NCI-H2227 (cell line): ENCODE measurements around the gene VSTM4.

ENCODE experiments used
- DNase-seq: peaks from one replicate; lab custom pipeline; 2025; ENCODE audit not compliant: unreplicated experiment; lab: John Stamatoyannopoulos, UW

The VSTM4 gene

GRCh38 chr10:49093922-49094321, 21.4 kb downstream of the VSTM4 start:
- no peak for DNase-seq

- DNase-seq: no peak
Measured at GRCh38 chr10:49092477-49092876, 22.8 kb downstream of the VSTM4 start.

- DNase-seq: no peak
Measured at GRCh38 chr10:49091450-49092210, 23.7 kb downstream of the VSTM4 start.

DNA sequence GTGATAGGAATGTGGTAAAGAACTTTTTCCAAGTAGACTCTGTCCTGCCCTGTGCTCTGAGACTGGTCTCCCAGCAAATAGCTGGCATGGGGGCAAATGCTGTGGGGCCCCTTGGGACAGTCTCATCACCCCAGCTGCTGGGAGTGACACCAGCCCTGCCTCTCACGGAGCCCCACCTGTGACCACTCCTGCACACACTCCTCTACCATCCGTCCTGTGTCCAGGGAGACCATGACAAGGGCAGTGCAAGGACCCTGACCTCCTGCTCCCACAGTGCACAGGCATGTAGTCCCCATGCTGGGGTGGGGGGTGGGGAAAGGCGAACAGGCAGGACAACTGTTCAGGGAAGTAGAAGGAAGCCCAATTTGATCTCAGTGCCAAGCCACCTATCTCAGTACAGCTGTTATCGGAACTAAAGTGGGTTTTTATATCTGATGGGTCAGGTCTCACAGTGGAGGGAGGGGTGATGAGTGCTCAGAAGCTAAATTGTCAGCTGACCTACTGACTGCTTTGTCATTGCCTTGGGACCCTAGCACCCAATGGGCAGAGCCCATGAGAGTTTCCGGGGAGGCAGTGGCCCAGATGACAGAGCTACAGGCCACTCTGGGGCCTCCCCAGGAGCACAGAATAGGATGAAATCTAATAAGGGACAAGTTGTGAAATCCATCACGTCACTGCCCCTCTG, 24.5 kb downstream of the VSTM4 start:
- DNase-seq: no peak

- no peak for DNase-seq
Measured at GRCh38 chr10:49090189-49090575, 25.1 kb downstream of the VSTM4 start.

DNA sequence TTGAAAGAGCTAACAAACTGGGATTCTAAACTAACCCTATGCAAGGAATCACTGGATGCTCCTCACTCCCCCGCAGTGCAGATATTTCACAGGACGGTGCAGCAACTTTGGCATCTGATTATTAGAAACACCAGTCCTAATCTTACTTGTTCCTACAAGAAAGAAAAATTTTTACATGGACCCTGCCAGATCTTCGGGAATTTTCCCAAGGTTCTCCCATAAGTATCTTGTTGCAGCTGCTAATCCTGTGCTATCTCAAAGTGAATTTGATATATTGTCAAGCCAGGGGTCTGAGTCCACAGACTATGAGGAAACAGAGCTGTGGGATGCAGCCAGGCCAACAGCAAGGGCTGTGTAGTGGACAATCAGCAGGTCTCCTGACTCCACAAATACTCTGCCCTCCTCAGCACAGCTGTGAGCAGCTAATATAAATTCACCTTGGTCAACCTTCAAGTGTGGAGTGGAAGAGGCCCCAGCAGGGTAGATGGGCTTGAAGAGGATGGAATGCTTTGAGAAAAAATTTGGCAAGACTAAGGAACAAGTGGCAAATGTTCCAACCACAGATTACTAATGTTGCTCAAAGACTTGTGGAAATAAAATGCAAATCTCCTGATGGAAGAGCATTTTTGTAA, 25.6 kb downstream of the VSTM4 start:
- no peak for DNase-seq

DNA sequence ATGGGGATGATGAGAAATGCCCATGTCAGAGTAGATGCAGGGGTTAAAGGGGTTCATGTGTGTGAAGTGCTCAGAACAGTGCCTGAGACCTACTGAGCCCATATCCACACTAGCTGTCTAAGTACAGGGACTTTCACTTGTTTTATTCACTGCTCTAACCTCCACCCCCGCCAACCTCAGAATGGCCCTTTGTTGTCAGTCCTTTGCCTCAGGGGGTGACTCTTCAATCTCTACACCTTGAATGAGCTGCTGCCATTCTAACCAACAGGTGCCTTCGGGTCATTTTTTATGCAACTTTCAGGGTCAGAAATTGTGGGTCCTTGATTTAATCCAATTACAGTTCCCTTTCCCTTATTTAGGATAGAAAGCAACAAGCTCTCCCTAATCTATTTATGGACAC, 26.2 kb downstream of the VSTM4 start:
- no peak for DNase-seq

DNA sequence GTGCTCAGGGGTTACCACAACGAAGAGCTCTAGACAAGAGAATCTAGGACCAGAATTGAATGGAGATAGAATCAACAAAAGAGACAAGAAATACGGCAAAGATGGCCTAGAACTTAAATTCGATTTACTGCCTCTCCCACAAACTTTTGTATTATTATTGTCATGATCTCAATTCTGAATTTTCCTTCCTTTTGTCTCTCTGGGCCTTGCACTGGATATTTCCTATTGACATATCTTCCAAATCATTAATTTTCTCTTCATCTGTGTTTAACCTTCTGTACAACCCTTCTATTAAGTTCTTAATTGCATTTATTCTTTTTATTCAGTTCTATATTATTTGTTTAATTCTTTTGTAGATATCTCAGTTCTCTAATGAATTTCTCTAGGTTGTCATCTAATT, 28.4 kb downstream of the VSTM4 start:
- DNase-seq: no peak

DNA sequence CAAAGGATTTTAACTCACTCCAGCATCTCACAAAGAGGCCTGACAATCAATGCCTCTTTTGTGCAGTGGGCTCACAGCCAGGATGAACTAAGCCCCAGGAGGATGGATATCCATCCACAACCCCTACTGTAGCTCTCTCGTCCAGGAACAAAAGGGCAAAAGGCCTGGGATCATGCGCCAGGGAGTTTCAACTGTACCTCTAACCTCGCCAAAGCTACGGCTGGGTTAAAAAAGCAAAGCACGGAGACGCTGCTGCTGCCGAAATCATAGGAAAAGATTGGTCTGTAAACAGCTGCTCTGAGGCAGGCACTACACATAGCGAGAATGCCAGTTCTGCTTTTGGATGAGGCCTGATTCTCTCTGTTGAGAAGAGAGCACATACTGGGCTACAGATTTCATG, 32.1 kb downstream of the VSTM4 start:
- DNase-seq: no peak

DNA sequence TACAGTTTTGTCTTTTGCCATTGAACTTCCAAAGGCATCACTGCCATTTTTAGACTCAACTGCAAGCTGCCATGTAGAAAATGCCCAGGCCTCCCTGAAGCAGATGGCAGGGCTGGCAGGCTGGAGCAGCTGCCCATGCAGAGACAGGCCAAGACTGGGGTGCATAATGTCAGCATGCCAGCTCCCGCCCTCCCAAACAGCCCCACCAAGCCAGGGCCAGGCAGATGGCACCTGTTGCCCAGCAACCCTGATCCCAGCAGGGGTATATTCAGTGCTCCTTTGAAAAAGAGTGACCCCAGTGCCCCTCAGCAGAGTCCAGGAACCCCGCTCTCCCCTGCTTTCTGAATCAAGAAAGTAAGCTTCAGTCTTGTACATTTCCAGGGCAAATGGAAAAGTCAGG, 32.6 kb downstream of the VSTM4 start:
- no peak for DNase-seq

GRCh38 chr10:49081547-49082275, 33.6 kb downstream of the VSTM4 start:
- no peak for DNase-seq

GRCh38 chr10:49080965-49081364, 34.4 kb downstream of the VSTM4 start:
- DNase-seq: no peak

DNA sequence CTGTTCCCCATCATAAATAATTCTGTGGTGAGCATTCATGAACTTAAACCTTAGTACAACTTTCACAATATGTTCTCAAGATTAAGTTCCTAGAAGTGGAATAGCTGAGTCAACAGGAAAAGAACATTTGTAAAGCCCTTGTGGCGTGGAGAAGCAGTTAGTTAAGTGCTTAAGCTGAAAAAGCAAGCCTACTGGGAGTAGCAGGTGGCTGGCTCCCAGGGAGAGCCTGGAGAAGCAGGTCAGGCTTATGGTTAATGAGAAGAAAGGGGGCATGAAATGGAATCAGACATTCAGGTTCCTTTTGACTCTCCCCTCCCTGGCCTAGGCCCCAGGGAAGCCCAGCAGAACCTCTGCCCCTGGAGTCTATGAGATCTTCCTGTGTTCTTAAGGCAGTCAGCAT, 35.3 kb downstream of the VSTM4 start:
- no peak for DNase-seq

DNA sequence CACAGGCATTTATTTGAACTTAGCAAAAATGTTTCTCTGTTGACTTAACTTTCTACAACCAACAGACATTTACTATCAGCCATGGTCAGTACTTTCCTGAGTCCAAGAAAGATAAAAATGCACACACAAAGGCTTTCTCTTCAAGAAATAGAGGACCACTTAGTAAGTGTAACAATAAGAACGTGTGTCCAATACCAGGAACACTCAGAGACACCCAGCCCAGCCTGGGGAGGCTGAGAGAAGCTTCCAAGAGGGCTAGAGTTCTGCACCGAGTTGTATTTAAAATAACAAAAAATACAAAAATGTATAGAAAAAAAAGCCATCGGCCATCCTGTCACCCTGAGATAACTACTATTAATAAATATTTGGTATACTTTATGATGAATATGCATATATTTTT, 35.8 kb downstream of the VSTM4 start:
- DNase-seq: no peak

- DNase-seq: no peak
Measured at GRCh38 chr10:49079072-49079471, 36.2 kb downstream of the VSTM4 start.

DNA sequence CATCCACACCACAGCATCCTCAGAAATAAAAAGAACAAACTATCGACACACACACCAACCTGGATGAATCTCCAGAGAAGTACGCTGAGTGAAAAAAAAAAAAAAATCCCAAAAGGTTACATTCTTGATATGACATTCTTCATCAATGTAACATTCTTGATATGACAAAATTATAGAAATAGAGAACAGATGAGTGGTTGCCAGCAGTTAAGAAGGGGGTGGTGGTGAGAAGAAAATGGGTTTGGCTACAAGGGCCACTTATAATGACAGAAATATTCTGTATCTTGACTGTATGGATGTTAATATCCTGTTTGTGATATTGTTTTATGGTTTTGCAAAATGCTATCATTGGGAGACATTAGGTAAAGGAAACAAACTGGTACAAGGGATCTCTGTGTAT, 36.9 kb downstream of the VSTM4 start:
- no peak for DNase-seq

GRCh38 chr10:49076741-49077521, 38.4 kb downstream of the VSTM4 start:
- no peak for DNase-seq

DNA sequence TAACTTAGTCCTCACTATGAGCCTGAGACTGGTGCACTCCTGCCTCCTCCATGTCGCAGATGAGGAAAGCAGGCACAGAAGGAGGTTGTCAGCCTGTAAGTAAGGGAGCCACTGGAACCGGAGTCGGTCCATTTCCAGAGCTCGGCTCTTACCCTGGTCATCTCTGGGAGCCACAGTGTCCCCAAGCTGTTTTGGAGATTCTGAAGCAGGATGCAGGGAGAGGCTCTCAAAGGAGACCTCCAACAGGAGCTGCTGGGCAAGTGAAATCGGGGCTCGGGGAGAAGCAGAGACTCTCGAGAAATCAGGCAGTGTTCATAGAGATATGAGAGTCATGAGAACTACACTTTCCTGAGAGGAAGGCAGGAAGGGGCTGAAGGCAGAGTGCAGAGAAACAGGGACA, 39.0 kb downstream of the VSTM4 start:
- no peak for DNase-seq

GRCh38 chr10:49075743-49076142, 39.6 kb downstream of the VSTM4 start:
- DNase-seq: no peak

DNA sequence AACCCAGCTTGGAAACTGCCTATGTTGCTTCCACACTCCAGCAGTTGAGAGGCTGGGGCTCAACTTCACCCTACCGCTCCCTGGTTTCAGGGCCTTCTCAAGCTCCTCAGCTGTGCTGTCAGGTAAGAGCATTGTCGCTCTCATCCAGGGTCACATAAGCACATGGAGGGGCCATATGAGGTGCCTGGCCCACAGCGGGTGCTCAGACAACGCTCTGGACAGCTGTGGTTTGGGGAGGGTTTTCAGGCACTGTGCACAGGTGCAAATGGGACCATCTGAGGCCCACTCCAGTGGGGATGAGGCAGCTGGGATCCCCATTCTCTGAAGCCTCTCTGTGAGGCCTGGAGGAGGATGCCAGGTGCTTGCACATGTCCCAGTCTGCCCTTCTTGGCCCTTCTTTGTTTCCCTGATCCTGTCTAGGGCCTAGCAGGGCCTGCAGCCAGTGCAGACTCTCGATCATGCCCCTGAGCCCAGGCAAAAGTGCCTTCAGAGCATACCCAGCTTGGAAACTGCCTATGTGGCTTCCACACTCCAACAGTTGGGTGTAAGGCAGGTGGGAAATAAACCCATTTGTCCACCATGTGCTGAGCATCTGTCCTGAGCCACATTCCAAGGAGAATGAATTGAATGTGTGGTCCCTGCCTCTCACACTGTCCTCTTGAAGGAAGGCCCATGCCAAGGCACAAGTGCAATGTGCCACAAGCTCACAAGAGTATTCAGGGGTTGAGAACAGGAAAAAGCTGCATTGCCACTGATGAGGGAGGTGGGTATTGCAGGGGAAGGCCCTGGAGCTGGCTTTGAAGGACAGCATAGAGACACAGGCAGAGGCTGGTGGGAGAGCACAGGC, 40.3 kb downstream of the VSTM4 start:
- no peak for DNase-seq
